Choroid plexus epithelial cell (primary cell): ENCODE measurements around the gene HLA-DMB.
"Not testable (repeated sequence)": the region's sequence is repeated elsewhere in the genome, so short reads cannot be mapped to it uniquely, and the experiment has no call there.

Experiments
- DNase-seq: peaks from one replicate; pipeline ENCODE4 v3.0.0-alpha.2; 2010; ENCODE audit warnings: low read depth
- H3K4me3 ChIP-seq: 2 replicates; pipeline ENCODE4 v1.5.1; 2011; ENCODE audit warnings: low read depth, mild to moderate bottlenecking, control low read depth, low read length, moderate library complexity
- CTCF ChIP-seq: conservative IDR thresholded peaks from 2 replicates; pipeline ENCODE4 v1.5.1; 2011; ENCODE audit warnings: low read depth, mild to moderate bottlenecking, control low read depth, inconsistent platforms, low read length, moderate library complexity

Gene HLA-DMB

DNA sequence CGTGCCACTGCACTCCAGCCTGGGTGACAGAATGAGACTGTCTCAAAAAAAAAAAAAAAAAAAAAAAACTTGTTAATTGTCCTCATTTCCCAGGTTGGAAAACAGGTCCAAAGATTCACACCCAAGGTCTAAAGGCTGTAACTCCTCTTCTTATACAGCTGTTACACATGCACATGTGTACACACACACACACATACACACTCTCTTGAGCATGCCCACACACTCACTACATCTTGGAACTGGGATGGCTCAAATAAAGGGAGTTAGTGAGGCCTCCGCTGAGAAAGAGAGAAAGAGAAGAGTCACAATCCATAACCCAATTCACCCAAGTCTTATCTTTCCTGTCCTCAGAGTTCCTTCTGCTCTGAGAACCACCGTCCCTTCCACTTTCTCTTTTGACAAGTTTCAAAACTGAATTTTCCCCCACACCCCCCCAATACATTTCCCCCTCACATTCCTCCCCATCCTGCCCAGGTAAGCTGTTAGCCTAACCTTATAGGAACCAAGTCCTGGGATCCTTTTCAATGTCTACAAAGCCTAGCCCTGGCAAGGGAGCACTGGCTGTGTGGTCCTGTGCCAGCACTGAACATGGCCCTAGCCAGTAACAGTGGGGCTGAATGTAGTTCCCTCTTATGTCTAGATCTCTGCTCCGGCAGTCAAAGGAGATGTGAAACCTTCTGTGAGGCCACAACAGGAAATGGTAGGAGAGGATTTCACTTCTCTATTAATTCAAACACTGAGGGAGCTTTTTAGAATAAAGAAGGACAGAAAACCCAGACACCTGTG, 3.2 kb upstream of the HLA-DMB start:
- no peak for DNase-seq
- H3K4me3 ChIP-seq = no peak overlapping the region
- no peak for TF ChIP-seq CTCF

- not testable (repeated sequence) for H3K4me3 ChIP-seq, DNase-seq
Measured at GRCh38 chr6:32942555-32943123, 1.8 kb upstream of the HLA-DMB start.

GRCh38 chr6:32941214-32941768, 463 bp upstream of the HLA-DMB start:
- TF ChIP-seq CTCF = no peak
- no peak for DNase-seq
- H3K4me3 ChIP-seq = no peak overlapping the region

DNA sequence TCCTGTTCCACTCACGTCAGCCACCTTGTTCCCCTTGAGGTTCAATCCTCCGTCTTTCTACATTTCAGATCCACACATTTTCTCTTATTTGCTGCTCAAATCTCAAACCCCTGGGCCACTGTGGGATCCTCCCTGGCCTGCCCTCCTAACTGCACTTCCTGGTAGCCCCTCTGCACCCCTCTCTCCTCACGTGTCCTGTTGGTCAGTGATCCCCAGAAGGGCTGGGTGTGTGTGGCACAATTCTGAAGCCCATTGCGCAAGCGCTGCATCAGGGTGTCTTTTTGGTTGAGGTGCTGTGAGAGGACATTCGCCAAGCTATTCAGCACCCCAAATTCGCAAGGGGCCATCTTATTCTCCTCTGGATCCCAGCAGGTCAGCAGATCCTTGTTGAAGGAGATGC, 2.3 kb downstream of the HLA-DMB start:
- H3K4me3 ChIP-seq = no peak overlapping the region
- DNase-seq = no peak
- TF ChIP-seq CTCF = no peak

- H3K4me3 ChIP-seq = no peak overlapping the region
- no peak for TF ChIP-seq CTCF
- no peak for DNase-seq
Measured at GRCh38 chr6:32937230-32937633, 3.6 kb downstream of the HLA-DMB start.

DNA sequence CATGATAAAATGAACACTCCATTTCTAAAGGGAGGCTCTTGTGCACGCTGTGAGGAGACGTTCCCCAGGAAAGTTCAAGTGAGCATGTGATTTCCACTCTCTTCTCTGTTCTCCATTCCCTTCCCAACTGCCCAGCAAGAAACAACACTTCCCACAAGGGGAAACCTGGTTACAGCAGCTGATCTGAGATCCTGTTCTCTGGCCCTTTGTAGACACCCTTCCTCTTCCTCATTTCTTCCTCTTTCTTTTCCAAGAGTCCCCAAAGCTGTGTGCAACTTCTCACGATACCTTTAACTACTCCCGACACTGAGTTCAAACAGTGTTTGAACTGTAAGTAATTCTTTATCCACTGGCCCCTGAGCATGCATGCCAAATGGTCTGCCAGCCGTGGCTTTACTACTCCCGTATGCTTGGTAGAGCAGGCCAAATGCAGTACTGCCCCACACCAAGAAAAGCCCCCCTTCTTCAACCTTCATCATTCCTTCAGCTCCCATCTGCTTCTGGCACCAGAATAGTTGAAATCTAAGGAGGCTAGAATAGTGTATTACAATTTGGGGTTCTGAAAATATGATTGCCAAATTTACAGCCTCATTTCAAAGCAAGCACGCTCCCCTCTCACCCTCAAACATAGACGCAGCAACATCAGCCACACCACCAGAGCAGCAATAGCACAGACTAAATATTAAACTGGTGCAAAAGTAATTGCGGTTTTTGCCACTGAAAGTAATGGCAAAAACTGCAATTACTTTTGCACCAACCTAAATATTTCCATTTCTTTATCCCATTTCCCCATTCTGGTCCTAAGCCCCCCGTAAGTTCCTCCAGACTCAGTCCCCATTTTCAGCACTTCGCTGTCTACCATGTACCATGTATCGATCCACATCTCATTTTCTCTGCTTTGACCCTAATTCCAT, 4.3 kb downstream of the HLA-DMB start:
- no peak overlapping the region for H3K4me3 ChIP-seq
- DNase-seq = no peak
- TF ChIP-seq CTCF = no peak
